Activated CD4-positive, alpha-beta T cell treated with anti-CD3 and anti-CD28 coated beads for 48 hours (primary cell): ENCODE measurements around the gene SMIM1.

ENCODE experiments used
- DNase-seq: peaks from one replicate; pipeline ENCODE4 v3.0.0-alpha.2; 2020

SMIM1 gene

GRCh38 chr1:3759796-3760195 is 12.8 kb upstream of the SMIM1 start:
- DNase-seq, result no peak

GRCh38 chr1:3761296-3762010 is 11.1 kb upstream of the SMIM1 start:
- DNase-seq, result no peak

DNA sequence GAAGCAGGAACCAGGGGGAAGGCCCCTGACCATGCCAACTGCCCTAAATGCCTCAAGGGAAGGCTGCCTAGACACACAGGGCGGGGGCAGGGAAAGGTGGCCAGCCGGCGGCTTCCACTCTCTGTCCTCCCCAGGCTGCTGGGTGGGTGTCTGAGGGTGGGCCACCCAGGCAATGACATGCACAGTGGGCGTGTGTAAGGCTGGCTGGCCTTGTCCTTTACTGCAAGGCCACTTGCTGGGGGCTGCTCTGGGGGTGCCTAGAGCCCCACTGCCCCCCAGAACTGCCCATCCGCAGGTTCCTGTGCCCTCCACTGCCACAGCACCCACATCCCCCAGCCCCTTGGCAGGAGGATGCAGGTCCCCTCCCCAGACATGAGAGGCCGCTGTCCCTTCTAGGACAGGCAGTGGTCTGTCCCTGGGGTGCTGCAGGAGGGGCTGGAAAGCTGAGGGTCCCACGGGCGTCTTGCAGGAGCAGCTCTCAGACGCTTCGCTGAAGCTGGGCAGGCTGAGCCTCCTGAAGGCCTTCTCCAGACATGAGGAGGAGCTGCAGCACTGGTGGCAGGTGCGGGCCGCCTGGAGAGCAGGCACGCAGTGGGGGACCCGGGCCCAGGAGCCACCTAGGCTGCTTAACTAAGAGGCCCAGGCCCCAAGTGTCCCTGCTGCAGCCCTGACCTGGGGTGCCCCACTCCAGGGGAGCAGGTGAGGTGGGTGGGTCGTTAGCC is 10.2 kb upstream of the SMIM1 start:
- DNase-seq, result no peak

DNA sequence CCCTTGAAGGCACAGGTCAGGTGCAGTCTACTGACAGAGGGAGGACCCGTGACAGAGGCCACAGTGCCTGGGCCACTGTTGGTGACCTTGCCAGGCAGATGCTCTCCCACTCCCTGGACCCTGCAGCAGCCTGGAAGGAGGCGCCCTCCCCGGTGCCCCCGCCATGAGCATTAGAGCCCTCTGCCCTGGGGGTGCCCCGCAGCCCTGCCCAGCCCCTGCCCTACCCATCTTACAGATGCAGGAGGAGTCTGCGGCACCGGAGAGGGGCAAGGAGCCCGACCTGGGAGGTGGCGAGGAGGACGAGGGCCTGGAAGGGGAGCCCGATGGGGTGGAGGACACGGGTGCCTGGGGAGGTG is 9.7 kb upstream of the SMIM1 start:
- no peak for DNase-seq

- no peak for DNase-seq
Measured at GRCh38 chr1:3763351-3764125, 9.0 kb upstream of the SMIM1 start.

DNA sequence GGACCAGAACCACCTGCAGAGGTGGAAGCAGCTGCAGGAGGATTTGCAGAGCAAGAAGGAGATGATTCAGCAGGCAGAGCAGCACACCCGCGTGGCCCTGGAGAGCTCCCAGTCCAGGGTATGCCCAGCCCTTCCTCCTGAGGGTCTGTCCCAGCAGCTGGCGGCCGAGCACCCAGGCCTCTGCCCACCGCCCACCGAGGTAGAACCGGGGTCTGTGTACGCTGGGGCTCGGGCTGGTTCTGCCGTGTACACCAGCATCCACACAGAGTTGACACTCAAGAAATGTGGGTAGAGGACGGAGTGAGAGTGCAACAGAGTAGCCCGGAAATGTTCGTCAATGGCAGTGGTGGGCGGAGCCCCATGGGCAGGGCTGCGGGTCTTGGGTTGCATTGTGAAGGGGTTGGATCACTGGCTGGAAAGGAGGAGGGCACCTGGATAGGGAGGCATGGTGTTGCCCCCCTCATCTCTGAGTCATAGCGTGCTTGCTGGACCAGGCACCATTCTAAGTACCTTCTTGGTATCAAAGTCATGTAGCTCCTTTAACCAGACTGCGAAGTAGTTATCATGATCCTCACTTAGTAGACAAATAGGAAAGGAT is 5.1 kb upstream of the SMIM1 start:
- no peak for DNase-seq

DNA sequence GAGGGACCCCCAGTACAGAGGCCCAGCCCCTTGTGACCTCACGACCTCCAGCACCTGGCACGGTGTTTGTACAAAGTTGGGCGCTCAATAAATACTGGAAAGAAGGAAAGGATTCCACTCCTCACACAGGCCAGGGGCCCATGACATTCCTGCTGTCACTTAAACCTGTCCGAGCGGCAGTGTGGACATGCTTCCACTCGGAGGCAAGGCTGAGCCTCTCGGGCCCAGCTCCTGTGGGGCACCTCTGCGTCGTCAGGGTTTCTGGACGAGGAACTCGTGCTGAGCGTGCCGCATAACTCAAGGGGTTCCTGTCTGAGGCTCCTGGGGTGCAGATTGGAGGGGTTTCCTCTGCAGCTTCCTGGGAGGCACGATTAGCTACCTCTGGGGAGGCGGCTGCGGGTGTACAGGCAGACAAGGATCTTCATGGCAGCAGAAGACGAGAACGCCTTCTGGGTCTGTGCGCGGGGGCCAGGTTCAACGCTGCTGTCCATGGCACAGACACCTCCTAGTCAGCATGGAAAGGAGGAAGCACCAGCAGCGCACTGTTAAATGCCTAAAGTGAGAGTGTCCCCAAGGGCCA is 3.6 kb upstream of the SMIM1 start:
- DNase-seq, result no peak

DNA sequence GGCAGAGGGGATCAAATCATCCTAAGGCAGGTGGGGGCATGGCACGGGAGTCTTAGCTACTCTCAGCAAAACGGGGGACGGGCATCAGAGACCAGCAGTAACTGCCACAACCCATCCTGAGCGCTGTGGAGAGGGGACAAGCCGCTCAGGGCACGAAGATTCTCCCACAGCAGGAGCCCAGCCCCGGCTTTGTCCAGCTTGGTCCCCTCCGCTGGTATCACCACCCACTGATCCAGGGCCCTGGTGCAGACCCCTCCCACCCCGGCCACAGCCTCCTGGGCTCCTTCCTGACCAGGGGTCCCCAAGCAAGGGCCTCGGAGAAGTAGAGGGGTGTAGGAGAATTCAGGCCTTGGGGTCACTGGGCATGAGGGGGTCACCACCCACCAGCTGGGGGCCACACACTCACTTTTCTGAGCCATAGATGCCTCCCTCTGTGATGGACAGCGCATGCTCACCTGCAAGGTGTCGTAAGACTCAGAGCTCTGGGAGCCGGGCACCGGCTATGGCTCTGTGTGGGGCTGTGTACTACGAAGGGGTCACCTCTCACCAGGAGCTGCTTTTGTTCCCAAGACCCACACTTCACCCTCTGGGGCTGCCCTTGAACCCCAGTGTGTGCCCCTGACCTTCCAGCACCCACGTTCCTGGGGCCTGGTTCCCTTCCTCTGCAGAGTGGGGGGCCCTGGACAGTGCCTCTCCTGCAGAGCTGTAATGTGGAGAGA is 2.3 kb upstream of the SMIM1 start:
- no peak for DNase-seq

DNA sequence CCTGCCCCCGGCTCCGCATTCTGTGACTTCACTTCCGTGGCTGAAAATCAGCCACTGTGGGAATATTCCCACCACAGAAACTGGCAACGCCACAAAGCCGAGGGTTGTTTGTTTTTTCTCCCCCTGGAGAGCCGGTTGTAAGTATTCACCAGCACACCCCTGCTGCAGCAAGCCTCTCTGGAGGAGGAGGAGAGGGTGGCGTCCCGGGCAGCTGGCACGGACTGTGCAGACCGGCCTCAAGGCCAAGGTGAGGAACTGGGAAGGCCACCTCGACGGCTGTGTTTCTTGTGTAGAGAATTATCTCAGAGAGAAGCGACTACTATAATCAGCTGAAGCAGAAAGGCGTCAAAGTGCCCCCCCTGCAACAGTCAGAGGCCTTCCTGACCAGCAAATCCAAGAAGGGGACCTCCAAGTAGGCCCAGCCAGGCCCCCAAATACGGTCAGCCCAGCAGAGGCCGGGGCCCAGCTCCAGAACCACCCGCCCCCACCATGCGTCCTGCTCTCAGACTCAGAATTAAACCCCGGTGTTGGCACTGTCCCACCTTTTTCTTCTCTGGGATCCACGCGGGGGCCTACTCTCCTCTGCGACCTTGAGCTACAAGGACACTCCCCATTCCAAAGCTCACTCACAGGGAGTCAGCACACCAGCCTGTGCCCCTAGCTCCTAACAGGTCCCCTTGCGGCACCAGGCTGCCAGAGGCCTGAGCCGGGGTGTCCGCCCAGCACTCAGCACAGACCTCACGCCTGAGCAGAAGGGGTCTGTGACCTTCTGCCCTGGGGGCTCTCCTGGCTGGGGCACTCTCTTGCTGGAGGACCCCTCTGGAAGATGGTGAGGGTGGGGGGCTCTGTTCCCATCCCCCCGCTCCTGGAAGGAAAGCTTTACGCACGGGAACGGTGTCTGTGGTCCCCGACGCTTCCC is 1.2 kb upstream of the SMIM1 start:
- no peak for DNase-seq

DNA sequence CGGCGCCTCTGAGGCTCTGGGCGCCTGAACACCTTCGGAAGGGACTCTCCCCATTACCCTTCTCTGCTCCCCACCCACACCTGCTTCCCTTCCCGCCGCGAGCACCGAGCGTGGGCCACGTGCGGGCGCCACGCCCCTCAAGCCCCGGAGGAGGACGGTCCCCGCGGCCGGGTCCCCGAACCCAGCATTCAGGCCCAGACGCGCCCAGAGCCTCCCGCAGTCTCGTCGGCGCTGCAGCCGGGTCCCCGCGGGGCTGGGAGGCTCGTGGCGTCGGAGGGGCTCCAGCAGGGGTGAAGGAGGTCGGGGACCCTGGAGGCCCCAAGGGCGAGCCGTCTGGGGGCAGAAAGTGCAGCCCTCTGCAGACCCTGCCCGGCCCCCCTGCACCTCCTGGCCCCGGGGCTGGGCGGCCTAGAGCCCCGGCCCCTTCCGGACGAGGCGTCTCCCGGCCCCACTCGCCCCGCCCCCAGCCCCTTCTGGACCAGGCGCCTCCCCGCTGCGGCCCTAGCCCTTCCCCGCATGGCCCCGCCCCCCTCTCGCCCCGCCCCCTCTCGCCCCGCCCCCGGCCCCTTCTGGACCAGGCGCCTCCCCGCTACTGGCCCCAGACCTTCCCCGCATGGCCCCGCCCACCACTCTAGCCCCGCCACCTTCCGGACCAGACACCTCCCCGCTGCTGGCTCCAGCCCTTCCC is 378 bp upstream of the SMIM1 start:
- DNase-seq, result peak; percentile 91

DNA sequence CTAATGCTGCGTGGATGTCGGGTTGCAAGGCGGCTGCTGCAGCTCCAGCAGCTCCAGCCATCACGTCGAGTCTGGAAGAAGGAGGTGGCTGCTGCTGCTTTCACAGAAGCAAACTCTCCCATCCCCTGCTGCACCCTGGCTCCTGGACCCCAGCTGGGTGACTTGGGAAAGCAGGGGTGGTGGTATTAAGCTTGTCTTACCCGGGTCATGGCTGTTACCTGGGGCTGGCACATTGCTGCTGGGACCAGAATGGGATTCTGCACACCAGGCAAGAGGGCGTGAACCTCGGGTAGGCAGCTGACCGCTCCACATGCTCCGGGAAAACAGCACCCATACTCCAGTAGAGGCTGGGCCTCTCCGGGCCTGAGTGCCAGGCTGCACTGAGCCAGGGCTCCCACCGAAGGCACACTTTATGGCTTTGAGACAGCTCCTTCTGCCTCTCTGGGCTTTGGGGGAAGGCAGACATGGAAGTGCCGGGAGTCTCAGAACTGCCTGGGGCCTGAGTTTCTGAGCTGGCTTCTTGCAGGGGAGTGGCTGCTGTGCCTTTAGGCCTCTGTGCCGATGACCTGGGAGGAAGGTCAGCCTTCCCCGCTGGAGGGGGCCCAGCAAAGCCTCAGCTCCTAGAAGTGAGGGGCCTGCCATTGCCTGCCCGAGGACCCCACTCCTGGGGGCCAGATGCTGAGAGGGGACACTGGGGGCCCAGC is 1.2 kb downstream of the SMIM1 start:
- no peak for DNase-seq

DNA sequence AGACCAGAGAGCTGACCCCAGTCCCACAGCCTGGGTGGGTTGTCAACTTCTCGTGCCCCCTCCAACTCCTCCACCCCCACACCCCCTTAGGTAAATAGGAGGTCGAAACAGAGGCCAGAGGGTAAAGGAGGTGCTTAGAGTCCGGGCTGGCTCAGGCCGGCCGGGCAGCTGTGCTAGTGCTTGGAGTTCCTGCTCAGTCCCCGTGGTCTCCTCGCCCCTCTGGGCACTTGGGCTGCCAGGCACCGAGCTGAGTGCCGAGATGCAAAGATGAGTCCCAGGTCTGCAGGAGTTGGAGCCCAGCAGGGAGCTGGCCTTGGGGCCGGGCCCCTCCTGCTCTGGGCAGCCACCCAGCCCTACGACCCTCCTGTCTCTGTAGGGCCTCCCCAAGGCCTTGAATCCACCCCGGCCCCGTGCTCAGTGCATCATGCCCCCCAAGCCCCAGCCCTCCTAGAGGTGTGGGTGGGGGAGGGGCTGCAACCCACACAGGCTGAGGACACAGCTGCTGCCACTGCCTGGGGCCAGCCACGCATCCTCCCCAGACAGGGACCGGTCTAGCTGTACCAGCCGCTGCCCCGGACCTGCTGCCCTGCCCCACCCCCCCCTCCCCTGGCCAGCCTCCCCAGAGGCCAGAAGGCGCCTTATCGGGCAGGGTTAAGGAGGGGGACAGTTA is 1.9 kb downstream of the SMIM1 start:
- no peak for DNase-seq

DNA sequence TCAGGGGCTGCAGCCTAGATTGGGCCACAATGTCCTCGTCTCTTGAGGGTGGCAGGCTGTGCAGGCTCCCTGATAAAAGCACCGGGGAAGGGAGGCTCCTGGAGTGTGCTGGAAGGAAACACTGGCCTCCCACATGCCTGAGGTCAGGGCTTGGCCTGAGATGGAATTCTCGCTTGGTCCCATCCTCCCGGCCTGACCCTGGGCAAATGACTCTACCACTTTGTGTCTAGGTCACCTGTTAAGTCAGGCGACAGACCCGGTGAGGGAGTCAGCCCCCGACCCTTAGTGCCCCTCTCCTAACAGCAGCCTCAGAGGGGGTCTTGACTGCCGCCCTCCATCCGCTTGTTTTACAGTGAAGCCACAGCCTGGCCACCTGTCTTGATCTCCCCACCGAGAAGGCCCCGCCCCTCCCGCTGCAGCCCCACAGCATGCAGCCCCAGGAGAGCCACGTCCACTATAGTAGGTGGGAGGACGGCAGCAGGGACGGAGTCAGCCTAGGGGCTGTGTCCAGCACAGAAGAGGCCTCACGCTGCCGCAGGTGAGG is 2.5 kb downstream of the SMIM1 start:
- no peak for DNase-seq

GRCh38 chr1:3775490-3776230 is 3.1 kb downstream of the SMIM1 start:
- DNase-seq, result peak; percentile 72

DNA sequence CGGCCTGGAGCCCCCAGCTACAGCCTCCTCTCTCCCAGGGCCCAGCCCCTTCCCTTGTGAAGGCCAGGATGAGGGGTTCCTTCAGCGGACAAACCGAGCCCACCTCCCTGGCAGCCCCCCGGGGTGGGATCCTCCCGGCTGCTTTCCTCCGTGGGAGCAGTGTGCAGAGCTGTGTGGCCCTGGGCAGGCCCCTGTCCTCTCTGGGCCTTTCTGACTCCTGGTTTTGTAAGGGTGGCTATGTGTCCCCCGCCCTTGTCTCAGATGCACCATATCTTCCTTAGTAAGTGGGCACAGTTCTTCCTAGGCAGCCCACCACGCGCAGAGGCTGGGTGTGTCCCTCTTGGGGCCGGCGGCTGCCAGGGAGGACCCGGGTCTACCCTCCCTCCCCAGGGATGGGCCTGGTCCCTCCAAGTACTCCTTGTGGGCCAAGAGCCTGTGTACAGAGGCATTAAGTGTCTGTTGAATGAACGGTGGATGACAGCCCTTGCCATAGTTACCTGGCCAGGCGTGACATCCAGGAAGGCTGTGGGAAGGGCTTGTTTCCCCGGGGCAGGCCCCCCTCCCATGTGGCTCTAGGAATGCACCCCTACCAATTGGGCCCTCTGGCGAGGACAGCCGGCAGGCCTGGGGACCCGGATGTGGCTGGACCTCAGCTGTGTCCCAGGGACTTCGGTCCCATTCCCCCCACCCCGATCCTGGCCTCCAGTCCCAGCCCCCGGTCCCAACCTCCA is 3.8 kb downstream of the SMIM1 start:
- no peak for DNase-seq

DNA sequence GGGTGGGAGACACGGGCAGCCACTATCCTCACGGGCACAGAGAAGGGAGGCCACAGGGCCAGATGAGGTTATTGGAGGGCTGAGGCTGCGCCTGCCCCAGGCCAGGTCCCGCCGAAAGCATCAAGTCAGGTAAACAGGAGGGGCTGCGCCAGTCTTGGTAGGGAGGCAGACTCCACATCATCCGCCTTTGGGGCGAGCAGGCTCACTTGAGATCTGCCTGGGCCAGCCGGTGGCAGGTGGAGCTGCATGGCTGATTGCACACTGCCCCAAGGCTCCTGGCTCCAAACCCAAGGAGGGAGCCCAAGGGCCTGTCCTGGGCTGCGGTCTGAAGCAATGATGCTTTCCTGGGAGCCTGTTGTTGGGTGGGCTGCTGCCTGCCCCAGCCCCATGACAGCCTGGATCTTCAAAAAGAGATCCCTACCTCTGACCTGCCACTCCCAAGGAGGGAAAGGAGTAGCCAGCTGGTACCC is 4.6 kb downstream of the SMIM1 start:
- DNase-seq, result no peak
